GM23338 (cell line): ENCODE results near the gene DDX60. TPM values are rescaled to one million over a fixed set of nuclear protein-coding genes. Genes with fewer than 3 reads are reported as not detected.

ENCODE experiments used
- ATAC-seq: fragments of 200-7000 bp; cut with Tn5 transposase; 3 replicates; pipeline ENCODE4 v1.9.1; 2020
- DNase-seq: peaks from one replicate; pipeline ENCODE4 v3.0.0-alpha.2; 2015; ENCODE audit warnings: low spot score
- H2AFZ ChIP-seq: fragments of 200-600 bp; sonication (generic); 2 replicates; pipeline ENCODE4 v1.8.0; 2016; ENCODE audit warnings: antibody characterized with exemption, mild to moderate bottlenecking, moderate library complexity
- H3F3A ChIP-seq: fragments of 200-600 bp; sonication (generic); replicated peaks from 2 replicates; pipeline ENCODE4 v1.8.0; 2017; ENCODE audit warnings: antibody characterized with exemption, mixed run types, low read depth
- H3K27ac ChIP-seq: fragments of 200-600 bp; sonication (generic); 2 replicates; pipeline ENCODE4 v1.6.1; 2016; ENCODE audit warnings: low read depth
- H3K27me3 ChIP-seq: fragments of 200-600 bp; sonication (generic); 2 replicates; pipeline ENCODE4 v1.8.0; 2016; ENCODE audit warnings: mild to moderate bottlenecking, mixed run types, moderate library complexity; ENCODE audit not compliant: insufficient read depth
- H3K36me3 ChIP-seq: fragments of 200-600 bp; sonication (generic); 2 replicates; pipeline ENCODE4 v1.8.0; 2016; ENCODE audit warnings: mild to moderate bottlenecking; ENCODE audit not compliant: insufficient read depth
- H3K4me1 ChIP-seq: fragments of 200-600 bp; sonication (generic); 2 replicates; pipeline ENCODE4 v1.8.0; 2016; ENCODE audit warnings: mild to moderate bottlenecking, moderate library complexity; ENCODE audit not compliant: insufficient read depth
- H3K4me2 ChIP-seq: fragments of 200-600 bp; sonication (generic); 2 replicates; pipeline ENCODE4 v1.7.1; 2017; ENCODE audit warnings: mixed run types
- H3K4me3 ChIP-seq: fragments of 200-600 bp; sonication (generic); 2 replicates; pipeline ENCODE4 v1.6.1; 2016; ENCODE audit warnings: mixed run types
- H3K79me2 ChIP-seq: fragments of 200-600 bp; sonication (generic); replicated peaks from 2 replicates; pipeline ENCODE4 v1.8.0; 2017; ENCODE audit warnings: mild to moderate bottlenecking; ENCODE audit not compliant: insufficient read depth
- H3K9me2 ChIP-seq: fragments of 200-600 bp; sonication (generic); 2 replicates; pipeline ENCODE4 v1.8.0; 2017; ENCODE audit not compliant: insufficient read depth
- H4K20me1 ChIP-seq: fragments of 200-600 bp; sonication (generic); replicated peaks from 2 replicates; pipeline ENCODE4 v1.8.0; 2017; ENCODE audit warnings: mild to moderate bottlenecking; ENCODE audit not compliant: insufficient read depth
- H3K27ac Mint-ChIP-seq: 2 replicates; pipeline ENCODE4 v1.8.0; 2020; ENCODE audit warnings: inconsistent platforms, mild to moderate bottlenecking, moderate library complexity, mixed read lengths
- H3K27me3 Mint-ChIP-seq: 3 replicates; pipeline ENCODE4 v1.8.0; 2022; ENCODE audit warnings: low read depth, mild to moderate bottlenecking, moderate library complexity, mixed read lengths, inconsistent platforms; ENCODE audit not compliant: insufficient read depth, poor library complexity
- H3K36me3 Mint-ChIP-seq: 3 replicates; pipeline ENCODE4 v1.8.0; 2021; ENCODE audit warnings: low read depth, mild to moderate bottlenecking, inconsistent platforms, moderate library complexity, mixed read lengths
- H3K4me1 Mint-ChIP-seq: 3 replicates; pipeline ENCODE4 v1.8.0; 2020; ENCODE audit warnings: mild to moderate bottlenecking, inconsistent platforms, mixed read lengths
- H3K4me3 Mint-ChIP-seq: 3 replicates; pipeline ENCODE4 v1.8.0; 2021; ENCODE audit warnings: moderate library complexity, mild to moderate bottlenecking, inconsistent platforms, mixed read lengths
- H3K9me3 Mint-ChIP-seq: 3 replicates; pipeline ENCODE4 v1.8.0; 2020; ENCODE audit warnings: moderate library complexity, mild to moderate bottlenecking, inconsistent platforms, mixed read lengths
- CREB1 ChIP-seq: fragments of 250-450 bp; sonication (Bioruptor Pico); IDR thresholded peaks from 2 replicates; pipeline ENCODE4 v1.5.0; 2020; ENCODE audit warnings: low read depth, mild to moderate bottlenecking, moderate library complexity
- EZH2 ChIP-seq: fragments of 200-600 bp; sonication (generic); IDR thresholded peaks from one replicate; pipeline ENCODE4 v1.8.0; 2017; ENCODE audit warnings: antibody characterized with exemption, mild to moderate bottlenecking, low read depth; ENCODE audit not compliant: unreplicated experiment
- EZH2phosphoT487 ChIP-seq: fragments of 200-600 bp; sonication (generic); IDR thresholded peaks from one replicate; pipeline ENCODE4 v1.8.1; 2018; ENCODE audit warnings: antibody characterized with exemption; ENCODE audit not compliant: unreplicated experiment
- JUNB ChIP-seq: IDR thresholded peaks from one replicate; pipeline ENCODE4 v1.6.1; 2016; ENCODE audit warnings: antibody characterized with exemption; ENCODE audit not compliant: unreplicated experiment
- NANOG ChIP-seq: IDR thresholded peaks from 2 replicates; pipeline ENCODE4 v1.6.1; 2016; ENCODE audit warnings: antibody characterized with exemption, borderline replicate concordance
- POLR2AphosphoS5 ChIP-seq: IDR thresholded peaks from 2 replicates; pipeline ENCODE4 v1.6.1; 2016; ENCODE audit warnings: antibody characterized with exemption, low read depth
- REST ChIP-seq: IDR thresholded peaks from one replicate; pipeline ENCODE4 v1.6.1; 2018; ENCODE audit warnings: antibody characterized with exemption; ENCODE audit not compliant: unreplicated experiment
- STAT1 ChIP-seq: IDR thresholded peaks from one replicate; pipeline ENCODE4 v1.6.1; 2016; ENCODE audit warnings: antibody characterized with exemption; ENCODE audit not compliant: unreplicated experiment
- ZNF114 ChIP-seq: fragments of 250-450 bp; sonication (Bioruptor Pico); IDR thresholded peaks from 2 replicates; pipeline ENCODE4 v1.5.0; 2020; ENCODE audit warnings: mild to moderate bottlenecking, moderate library complexity
- ZNF331 ChIP-seq: fragments of 250-450 bp; sonication (Bioruptor Pico); IDR thresholded peaks from 2 replicates; pipeline ENCODE4 v1.5.0; 2020; ENCODE audit warnings: low read depth, mild to moderate bottlenecking, moderate library complexity
- polyA plus RNA-seq: library from polyadenylated mRNA; unstranded; fragments of >200 nt; fragmentation: Nextera tagmentation; extraction: Ambion mirVana; gene quantifications from 2 replicates; pipeline ENCODE4 v1.2.1, GENCODE V29; 2016
- total RNA-seq: library from RNA; depleted of rRNA; stranded (reverse); fragments of >200 nt; shearing (Covaris generic); gene quantifications from 2 replicates; pipeline ENCODE4 v1.2.3, GENCODE V29; 2014
- TF ChIP-seq, protein P1 (sequence below): IDR thresholded peaks from 2 replicates; pipeline ENCODE4 v1.6.1; 2016; ENCODE audit warnings: antibody characterized with exemption
- TF ChIP-seq, protein P2 (sequence below): fragments of 250-450 bp; sonication (Bioruptor Pico); IDR thresholded peaks from 2 replicates; pipeline ENCODE4 v1.5.0; 2020; ENCODE audit warnings: mild to moderate bottlenecking, moderate library complexity
- TF ChIP-seq, protein P3 (sequence below), 2 experiments: fragments of 200-600 bp in 1 of 2; sonication (generic) in 1 of 2; conservative IDR thresholded peaks; 2 replicates each; pipeline versions ENCODE4 v1.5.1 to v1.6.1; 2016 to 2017; ENCODE audit warnings: antibody characterized with exemption in 2 of 2, low read depth in 2 of 2, mild to moderate bottlenecking in 2 of 2, moderate library complexity in 1 of 2

DDX60 gene
- total and polyA plus RNA-seq, 2 experiments from 2014 or later = 1.0 to 1.4 TPM

DNA sequence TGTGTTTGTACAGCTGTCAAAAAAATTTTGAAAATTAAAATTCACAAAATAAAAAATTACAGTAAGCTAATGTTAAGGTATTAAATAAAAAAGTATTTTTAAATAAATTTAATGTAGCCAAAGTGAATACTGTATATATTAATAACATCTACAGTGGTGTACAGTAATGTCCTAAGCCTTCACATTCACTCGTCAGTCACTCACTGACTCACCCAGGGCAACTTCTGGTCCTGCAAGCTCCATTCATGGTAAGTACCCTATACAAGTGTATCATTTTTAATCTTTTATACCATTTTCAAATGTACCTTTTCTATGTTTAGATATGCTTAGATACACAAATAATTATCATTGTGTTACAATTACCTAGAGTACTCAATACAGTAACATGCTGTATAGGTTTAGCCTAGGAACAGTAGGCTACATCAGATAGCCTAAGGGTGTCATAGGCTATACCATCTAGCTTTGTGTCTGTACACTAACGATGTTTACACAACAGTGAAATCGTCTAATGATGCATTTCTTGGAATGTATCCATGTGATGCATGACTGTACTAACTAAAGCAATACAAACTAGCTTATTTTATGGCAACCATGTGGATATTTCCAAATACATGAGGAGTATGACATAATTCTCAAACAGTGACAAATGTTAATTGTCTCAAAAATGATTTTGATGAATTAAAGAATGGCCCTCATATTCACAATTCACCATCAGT is 13.7 kb downstream of the DDX60 start:
- no peaks in the 10 kb centered on the region for H3K27me3 ChIP-seq
- H3K9me3 Mint-ChIP-seq = no peaks in the 10 kb centered on the region
- H3K4me1 Mint-ChIP-seq = peaks cover 3% of the 10 kb centered on the region; the same call in 2 of the 3 replicates
- no peaks in the 10 kb centered on the region for H3K36me3 Mint-ChIP-seq
- no peaks in the 10 kb centered on the region for H3K36me3 ChIP-seq
- no peak overlapping the region for H3K4me2 ChIP-seq
- no peak overlapping the region for H3K27ac Mint-ChIP-seq
- H3K4me3 Mint-ChIP-seq = no peak overlapping the region
- H3K27ac ChIP-seq = no peak overlapping the region
- H3F3A ChIP-seq = no peaks in the 10 kb centered on the region
- H3K4me3 ChIP-seq = no peak overlapping the region
- H3K9me2 ChIP-seq = no peaks in the 10 kb centered on the region
- no peaks in the 10 kb centered on the region for H3K27me3 Mint-ChIP-seq
- H3K79me2 ChIP-seq = no peaks in the 10 kb centered on the region
- DNase-seq (no peak), ATAC-seq (no peak)
- TF ChIP-seq REST (no peak), ZNF331 (no peak), EZH2phosphoT487 (no peak), POLR2AphosphoS5 (no peak), JUNB (no peak), NANOG (no peak), STAT1 (no peak), CREB1 (no peak), ZNF114 (CRISPR knock-in tag) (no peak), EZH2 (no peak)
- TF ChIP-seq, protein P1, sequence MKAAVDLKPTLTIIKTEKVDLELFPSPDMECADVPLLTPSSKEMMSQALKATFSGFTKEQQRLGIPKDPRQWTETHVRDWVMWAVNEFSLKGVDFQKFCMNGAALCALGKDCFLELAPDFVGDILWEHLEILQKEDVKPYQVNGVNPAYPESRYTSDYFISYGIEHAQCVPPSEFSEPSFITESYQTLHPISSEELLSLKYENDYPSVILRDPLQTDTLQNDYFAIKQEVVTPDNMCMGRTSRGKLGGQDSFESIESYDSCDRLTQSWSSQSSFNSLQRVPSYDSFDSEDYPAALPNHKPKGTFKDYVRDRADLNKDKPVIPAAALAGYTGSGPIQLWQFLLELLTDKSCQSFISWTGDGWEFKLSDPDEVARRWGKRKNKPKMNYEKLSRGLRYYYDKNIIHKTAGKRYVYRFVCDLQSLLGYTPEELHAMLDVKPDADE = no peak
- TF ChIP-seq, protein P2, sequence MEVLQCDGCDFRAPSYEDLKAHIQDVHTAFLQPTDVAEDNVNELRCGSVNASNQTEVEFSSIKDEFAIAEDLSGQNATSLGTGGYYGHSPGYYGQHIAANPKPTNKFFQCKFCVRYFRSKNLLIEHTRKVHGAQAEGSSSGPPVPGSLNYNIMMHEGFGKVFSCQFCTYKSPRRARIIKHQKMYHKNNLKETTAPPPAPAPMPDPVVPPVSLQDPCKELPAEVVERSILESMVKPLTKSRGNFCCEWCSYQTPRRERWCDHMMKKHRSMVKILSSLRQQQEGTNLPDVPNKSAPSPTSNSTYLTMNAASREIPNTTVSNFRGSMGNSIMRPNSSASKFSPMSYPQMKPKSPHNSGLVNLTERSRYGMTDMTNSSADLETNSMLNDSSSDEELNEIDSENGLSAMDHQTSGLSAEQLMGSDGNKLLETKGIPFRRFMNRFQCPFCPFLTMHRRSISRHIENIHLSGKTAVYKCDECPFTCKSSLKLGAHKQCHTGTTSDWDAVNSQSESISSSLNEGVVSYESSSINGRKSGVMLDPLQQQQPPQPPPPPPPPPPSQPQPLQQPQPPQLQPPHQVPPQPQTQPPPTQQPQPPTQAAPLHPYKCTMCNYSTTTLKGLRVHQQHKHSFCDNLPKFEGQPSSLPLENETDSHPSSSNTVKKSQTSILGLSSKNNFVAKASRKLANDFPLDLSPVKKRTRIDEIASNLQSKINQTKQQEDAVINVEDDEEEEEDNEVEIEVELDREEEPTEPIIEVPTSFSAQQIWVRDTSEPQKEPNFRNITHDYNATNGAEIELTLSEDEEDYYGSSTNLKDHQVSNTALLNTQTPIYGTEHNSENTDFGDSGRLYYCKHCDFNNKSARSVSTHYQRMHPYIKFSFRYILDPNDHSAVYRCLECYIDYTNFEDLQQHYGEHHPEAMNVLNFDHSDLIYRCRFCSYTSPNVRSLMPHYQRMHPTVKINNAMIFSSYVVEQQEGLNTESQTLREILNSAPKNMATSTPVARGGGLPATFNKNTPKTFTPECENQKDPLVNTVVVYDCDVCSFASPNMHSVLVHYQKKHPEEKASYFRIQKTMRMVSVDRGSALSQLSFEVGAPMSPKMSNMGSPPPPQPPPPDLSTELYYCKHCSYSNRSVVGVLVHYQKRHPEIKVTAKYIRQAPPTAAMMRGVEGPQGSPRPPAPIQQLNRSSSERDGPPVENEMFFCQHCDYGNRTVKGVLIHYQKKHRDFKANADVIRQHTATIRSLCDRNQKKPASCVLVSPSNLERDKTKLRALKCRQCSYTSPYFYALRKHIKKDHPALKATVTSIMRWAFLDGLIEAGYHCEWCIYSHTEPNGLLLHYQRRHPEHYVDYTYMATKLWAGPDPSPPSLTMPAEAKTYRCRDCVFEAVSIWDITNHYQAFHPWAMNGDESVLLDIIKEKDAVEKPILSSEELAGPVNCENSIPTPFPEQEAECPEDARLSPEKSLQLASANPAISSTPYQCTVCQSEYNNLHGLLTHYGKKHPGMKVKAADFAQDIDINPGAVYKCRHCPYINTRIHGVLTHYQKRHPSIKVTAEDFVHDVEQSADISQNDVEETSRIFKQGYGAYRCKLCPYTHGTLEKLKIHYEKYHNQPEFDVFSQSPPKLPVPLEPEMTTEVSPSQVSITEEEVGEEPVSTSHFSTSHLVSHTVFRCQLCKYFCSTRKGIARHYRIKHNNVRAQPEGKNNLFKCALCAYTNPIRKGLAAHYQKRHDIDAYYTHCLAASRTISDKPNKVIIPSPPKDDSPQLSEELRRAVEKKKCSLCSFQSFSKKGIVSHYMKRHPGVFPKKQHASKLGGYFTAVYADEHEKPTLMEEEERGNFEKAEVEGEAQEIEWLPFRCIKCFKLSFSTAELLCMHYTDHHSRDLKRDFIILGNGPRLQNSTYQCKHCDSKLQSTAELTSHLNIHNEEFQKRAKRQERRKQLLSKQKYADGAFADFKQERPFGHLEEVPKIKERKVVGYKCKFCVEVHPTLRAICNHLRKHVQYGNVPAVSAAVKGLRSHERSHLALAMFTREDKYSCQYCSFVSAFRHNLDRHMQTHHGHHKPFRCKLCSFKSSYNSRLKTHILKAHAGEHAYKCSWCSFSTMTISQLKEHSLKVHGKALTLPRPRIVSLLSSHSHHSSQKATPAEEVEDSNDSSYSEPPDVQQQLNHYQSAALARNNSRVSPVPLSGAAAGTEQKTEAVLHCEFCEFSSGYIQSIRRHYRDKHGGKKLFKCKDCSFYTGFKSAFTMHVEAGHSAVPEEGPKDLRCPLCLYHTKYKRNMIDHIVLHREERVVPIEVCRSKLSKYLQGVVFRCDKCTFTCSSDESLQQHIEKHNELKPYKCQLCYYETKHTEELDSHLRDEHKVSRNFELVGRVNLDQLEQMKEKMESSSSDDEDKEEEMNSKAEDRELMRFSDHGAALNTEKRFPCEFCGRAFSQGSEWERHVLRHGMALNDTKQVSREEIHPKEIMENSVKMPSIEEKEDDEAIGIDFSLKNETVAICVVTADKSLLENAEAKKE = no peak
- TF ChIP-seq, protein P3, sequence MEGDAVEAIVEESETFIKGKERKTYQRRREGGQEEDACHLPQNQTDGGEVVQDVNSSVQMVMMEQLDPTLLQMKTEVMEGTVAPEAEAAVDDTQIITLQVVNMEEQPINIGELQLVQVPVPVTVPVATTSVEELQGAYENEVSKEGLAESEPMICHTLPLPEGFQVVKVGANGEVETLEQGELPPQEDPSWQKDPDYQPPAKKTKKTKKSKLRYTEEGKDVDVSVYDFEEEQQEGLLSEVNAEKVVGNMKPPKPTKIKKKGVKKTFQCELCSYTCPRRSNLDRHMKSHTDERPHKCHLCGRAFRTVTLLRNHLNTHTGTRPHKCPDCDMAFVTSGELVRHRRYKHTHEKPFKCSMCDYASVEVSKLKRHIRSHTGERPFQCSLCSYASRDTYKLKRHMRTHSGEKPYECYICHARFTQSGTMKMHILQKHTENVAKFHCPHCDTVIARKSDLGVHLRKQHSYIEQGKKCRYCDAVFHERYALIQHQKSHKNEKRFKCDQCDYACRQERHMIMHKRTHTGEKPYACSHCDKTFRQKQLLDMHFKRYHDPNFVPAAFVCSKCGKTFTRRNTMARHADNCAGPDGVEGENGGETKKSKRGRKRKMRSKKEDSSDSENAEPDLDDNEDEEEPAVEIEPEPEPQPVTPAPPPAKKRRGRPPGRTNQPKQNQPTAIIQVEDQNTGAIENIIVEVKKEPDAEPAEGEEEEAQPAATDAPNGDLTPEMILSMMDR (conservative IDR thresholded peaks at IDR 0.05; ENCODE audit: low read depth in 2 of 2) = no peak
- H4K20me1 ChIP-seq = no peaks in the 10 kb centered on the region
- H2AFZ ChIP-seq = no peak overlapping the region
- no peaks in the 10 kb centered on the region for H3K4me1 ChIP-seq
